Adrenal gland (tissue), 5 donors: ENCODE data around the gene LPXN.

Source experiments
- CTCF ChIP-seq, 6 experiments: fragments of 450-650 bp in 4 of 6; fragments of 200-600 bp in 2 of 6; sonication (generic) in 1 of 6; IDR thresholded peaks; 1 replicate in 5 of 6; 2 replicates in 1 of 6; pipeline versions ENCODE4 v1.5.1 to v1.8.0; 2016 to 2021; ENCODE audit warnings: antibody characterized with exemption in 6 of 6, mild to moderate bottlenecking in 2 of 6, moderate library complexity in 1 of 6
- POLR2A ChIP-seq, 2 donors: fragments of 450-650 bp; IDR thresholded peaks; one replicate each; pipeline ENCODE4 v1.6.1; 2017; ENCODE audit warnings: antibody characterized with exemption in 2 of 2, mild to moderate bottlenecking in 2 of 2, moderate library complexity in 1 of 2
- donor health status: DM: no; HTN: no; CAD: no.

- no peak for TF ChIP-seq CTCF (IDR thresholded peaks at IDR 0.05)
- TF ChIP-seq POLR2A (IDR thresholded peaks at IDR 0.05), result peak; percentile 45 to 60
These were observed 2.0 kb upstream of the LPXN start for GRCh38 chr11:58577555-58578135.
